WTC11 (cell line): ENCODE data around the gene CLDN3. TPM values are rescaled to one million over a fixed set of nuclear protein-coding genes. Genes with fewer than 3 reads are reported as not detected.

Source experiments
- ATAC-seq: fragments of 200-7000 bp; cut with Tn5 transposase; 2 replicates; pipeline ENCODE4 v1.10.0; 2021; ENCODE audit warnings: mild to moderate bottlenecking, moderate library complexity
- CTCF ChIA-PET: fragments of 300-600 bp; sonication (Branson Sonifier 250); formaldehyde crosslinking; loops from one replicate; lab custom pipeline; 2021; ENCODE audit warnings: antibody characterized with exemption; lab: Charles Lee
- POLR2A ChIA-PET: fragments of 350-600 bp; sonication (Branson Sonifier 250); formaldehyde crosslinking; loops from one replicate; lab custom pipeline; 2021; ENCODE audit warnings: antibody characterized with exemption; lab: Charles Lee
- DNase-seq: peaks from one replicate; pipeline ENCODE4 v3.0.0; 2021; ENCODE audit warnings: low spot score
- H3K27ac Mint-ChIP-seq: 2 replicates; pipeline ENCODE4 v1.8.0; 2021; ENCODE audit warnings: mixed read lengths
- H3K27me3 Mint-ChIP-seq: 2 replicates; pipeline ENCODE4 v1.8.0; 2021; ENCODE audit warnings: low read depth, mild to moderate bottlenecking, moderate library complexity, mixed read lengths
- H3K36me3 Mint-ChIP-seq: 2 replicates; pipeline ENCODE4 v1.8.0; 2021; ENCODE audit warnings: mixed read lengths
- H3K4me1 Mint-ChIP-seq: 2 replicates; pipeline ENCODE4 v1.8.0; 2022; ENCODE audit warnings: mixed read lengths
- H3K4me3 Mint-ChIP-seq: 2 replicates; pipeline ENCODE4 v1.8.0; 2021; ENCODE audit warnings: mild to moderate bottlenecking, moderate library complexity, mixed read lengths
- H3K9me3 Mint-ChIP-seq: 2 replicates; pipeline ENCODE4 v1.8.0; 2021; ENCODE audit warnings: mixed read lengths
- ATF1 ChIP-seq: sonication (generic); formaldehyde crosslinking; IDR thresholded peaks from 2 replicates; pipeline ENCODE4 v1.8.1; 2023; ENCODE audit warnings: mild to moderate bottlenecking, moderate library complexity, missing genetic modification reagents
- ATF3 ChIP-seq: sonication (generic); formaldehyde crosslinking; conservative IDR thresholded peaks from 2 replicates; pipeline ENCODE4 v1.8.1; 2022; ENCODE audit warnings: mild to moderate bottlenecking, missing genetic modification reagents
- ERG ChIP-seq: fragments of 250-450 bp; sonication (Bioruptor Pico); IDR thresholded peaks from 2 replicates; pipeline ENCODE4 v1.8.0; 2021; ENCODE audit warnings: mild to moderate bottlenecking
- GTF2I ChIP-seq: fragments of 250-450 bp; sonication (Bioruptor Pico); conservative IDR thresholded peaks from 2 replicates; pipeline ENCODE4 v1.4.0; 2021; ENCODE audit warnings: mild to moderate bottlenecking
- IRF2 ChIP-seq: sonication (generic); formaldehyde crosslinking; IDR thresholded peaks from 2 replicates; pipeline ENCODE4 v1.8.0; 2022; ENCODE audit warnings: low read depth, missing genetic modification reagents, borderline replicate concordance
- JUN ChIP-seq: sonication (generic); formaldehyde crosslinking; IDR thresholded peaks from 2 replicates; pipeline ENCODE4 v1.8.0; 2023; ENCODE audit warnings: mild to moderate bottlenecking, missing genetic modification reagents
- SMAD3 ChIP-seq: sonication (generic); formaldehyde crosslinking; IDR thresholded peaks from 2 replicates; pipeline ENCODE4 v1.8.0; 2022; ENCODE audit warnings: missing genetic modification reagents, mild to moderate bottlenecking, borderline replicate concordance
- SP1 ChIP-seq: sonication (generic); formaldehyde crosslinking; conservative IDR thresholded peaks from 2 replicates; pipeline ENCODE4 v1.8.1; 2022; ENCODE audit warnings: missing genetic modification reagents
- ZNF121 ChIP-seq: sonication (generic); formaldehyde crosslinking; IDR thresholded peaks from 2 replicates; pipeline ENCODE4 v1.8.0; 2023; ENCODE audit warnings: missing genetic modification reagents
- ZNF138 ChIP-seq: sonication (generic); formaldehyde crosslinking; conservative IDR thresholded peaks from 2 replicates; pipeline ENCODE4 v1.8.1; 2022; ENCODE audit warnings: mild to moderate bottlenecking, moderate library complexity, missing genetic modification reagents
- ZNF263 ChIP-seq: sonication (generic); formaldehyde crosslinking; IDR thresholded peaks from 2 replicates; pipeline ENCODE4 v1.8.1; 2022; ENCODE audit warnings: low read depth, mild to moderate bottlenecking, moderate library complexity, missing genetic modification reagents
- ZNF317 ChIP-seq: sonication (generic); formaldehyde crosslinking; IDR thresholded peaks from 2 replicates; pipeline ENCODE4 v1.8.1; 2023; ENCODE audit warnings: low read depth, mild to moderate bottlenecking, moderate library complexity, missing genetic modification reagents, borderline replicate concordance
- ZNF425 ChIP-seq: fragments of 250-450 bp; sonication (Bioruptor Pico); conservative IDR thresholded peaks from 2 replicates; pipeline ENCODE4 v1.9.0; 2021; ENCODE audit warnings: mild to moderate bottlenecking
- total RNA-seq: library from RNA; stranded (reverse); gene quantifications from 3 replicates; pipeline ENCODE4 v1.2.3, GENCODE V29; 2021
- TF ChIP-seq, protein P1 (sequence below): sonication (generic); formaldehyde crosslinking; IDR thresholded peaks from 2 replicates; pipeline ENCODE4 v1.8.0; 2023; ENCODE audit warnings: mild to moderate bottlenecking, missing genetic modification reagents

Gene CLDN3
- total RNA-seq, 1 experiment from 2014 or later = 20.7 TPM

DNA sequence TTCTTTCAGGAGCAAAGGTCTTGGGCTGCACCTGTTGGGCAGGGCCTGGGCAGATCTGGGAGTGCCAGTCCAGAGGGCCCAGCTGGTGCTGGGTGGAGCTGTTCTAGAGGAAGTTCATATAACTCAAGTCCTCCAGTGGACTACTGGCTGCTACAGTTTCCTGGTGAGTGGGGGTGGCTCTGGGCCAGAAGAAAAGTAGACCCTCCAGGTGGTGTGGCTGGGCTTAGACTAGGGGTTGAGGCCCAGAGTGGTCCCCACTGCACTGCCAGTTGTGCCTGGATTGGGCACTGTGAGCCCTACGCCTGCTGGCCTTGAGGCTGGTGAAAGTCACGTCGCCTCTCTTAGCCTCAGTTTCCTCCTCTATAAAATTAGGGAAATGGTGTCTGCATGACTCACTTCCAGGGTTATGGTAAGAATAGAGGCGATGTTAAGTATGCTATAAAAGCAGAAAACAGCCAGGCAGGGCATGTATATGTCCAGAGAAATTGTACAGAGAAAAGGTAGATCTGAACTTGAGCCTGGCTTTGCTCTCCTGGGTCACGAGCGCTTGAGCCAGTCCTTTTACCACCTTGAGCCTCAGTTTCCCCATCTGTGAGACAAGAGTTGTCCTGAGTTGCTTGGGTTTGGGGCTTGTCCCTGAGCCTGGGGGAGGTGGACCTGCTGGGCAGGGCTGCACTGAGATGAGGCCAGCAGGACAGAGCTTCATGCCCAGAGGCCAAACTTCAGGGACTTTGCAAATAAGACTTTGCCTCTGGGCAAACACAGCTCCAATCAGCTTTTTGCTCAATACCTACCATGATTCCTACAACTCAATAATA, 3.8 kb upstream of the CLDN3 start:
- Mint-ChIP-seq H3K36me3 (no peaks in the 10 kb centered on the region), H3K27me3 (peaks cover 9% of the 10 kb centered on the region), H3K9me3 (peaks cover 7% of the 10 kb centered on the region), H3K27ac (no peak overlapping the region), H3K4me3 (no peak overlapping the region), H3K4me1 (peaks cover 4% of the 10 kb centered on the region)
- no peak for ATAC-seq
- no peak for TF ChIP-seq ERG (CRISPR knock-in tag)
- TF ChIP-seq ATF3 (CRISPR knock-in tag) = no peak
- TF ChIP-seq SMAD3 (CRISPR knock-in tag) = no peak
- TF ChIP-seq ZNF317 (CRISPR knock-in tag) = no peak
- POLR2A ChIA-PET = no interaction called here
- DNase-seq = no peak
- CTCF ChIA-PET = interaction anchor here (0.6 kb wide), 1 partner anchor 13 kb away, joined by 3 read pairs; no protein-coding TSS in a partner anchor

DNA sequence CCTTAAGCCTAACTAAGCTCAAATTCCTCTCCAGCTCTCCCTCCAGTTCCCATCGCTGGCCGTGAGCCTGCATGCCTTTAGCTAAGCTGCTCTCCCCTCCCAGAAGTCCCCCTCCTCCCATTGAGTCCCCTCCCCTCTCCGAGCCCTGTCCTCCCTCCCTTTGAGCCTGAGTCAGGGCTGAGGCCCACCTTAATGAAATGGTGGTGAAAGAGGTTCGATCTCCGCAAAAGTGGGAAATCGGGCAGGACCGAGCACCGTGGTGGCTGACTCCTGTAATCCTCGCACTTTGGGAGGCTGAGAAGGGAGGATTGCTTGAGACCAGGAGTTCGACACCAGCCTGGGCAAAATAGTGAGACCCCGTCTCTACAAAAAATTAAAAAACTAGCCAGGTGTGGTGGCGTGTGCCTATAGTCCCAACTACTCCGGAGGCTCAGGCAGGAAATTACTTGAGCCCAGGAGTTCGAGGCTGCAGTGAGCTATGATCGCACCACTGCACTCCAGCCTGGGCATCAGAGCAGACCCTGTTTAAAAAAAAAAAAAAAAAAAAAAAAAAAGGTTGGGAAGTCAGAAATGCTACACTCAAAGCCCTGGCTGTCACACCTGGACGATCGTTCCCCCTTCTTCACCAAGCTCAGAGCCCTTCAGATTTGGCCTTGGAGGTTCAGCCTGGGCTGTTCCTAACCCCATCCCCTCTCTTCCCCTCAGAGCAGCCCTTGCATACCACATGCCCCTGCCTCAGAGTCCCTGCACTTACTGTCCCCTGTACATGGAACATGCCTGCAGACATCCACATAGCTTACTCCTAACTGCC, 995 bp upstream of the CLDN3 start:
- no peak for TF ChIP-seq SP1 (CRISPR knock-in tag)
- no peak for TF ChIP-seq ZNF425 (CRISPR knock-in tag)
- peak; percentile 96 for TF ChIP-seq ZNF121
- TF ChIP-seq, protein P1, sequence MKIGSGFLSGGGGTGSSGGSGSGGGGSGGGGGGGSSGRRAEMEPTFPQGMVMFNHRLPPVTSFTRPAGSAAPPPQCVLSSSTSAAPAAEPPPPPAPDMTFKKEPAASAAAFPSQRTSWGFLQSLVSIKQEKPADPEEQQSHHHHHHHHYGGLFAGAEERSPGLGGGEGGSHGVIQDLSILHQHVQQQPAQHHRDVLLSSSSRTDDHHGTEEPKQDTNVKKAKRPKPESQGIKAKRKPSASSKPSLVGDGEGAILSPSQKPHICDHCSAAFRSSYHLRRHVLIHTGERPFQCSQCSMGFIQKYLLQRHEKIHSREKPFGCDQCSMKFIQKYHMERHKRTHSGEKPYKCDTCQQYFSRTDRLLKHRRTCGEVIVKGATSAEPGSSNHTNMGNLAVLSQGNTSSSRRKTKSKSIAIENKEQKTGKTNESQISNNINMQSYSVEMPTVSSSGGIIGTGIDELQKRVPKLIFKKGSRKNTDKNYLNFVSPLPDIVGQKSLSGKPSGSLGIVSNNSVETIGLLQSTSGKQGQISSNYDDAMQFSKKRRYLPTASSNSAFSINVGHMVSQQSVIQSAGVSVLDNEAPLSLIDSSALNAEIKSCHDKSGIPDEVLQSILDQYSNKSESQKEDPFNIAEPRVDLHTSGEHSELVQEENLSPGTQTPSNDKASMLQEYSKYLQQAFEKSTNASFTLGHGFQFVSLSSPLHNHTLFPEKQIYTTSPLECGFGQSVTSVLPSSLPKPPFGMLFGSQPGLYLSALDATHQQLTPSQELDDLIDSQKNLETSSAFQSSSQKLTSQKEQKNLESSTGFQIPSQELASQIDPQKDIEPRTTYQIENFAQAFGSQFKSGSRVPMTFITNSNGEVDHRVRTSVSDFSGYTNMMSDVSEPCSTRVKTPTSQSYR (CRISPR knock-in tag) = no peak; the same call in 1 of the 2 replicates
- TF ChIP-seq JUN (CRISPR knock-in tag) = no peak
- TF ChIP-seq GTF2I (CRISPR knock-in tag) = peak; percentile 77
- no peak for TF ChIP-seq ATF1 (CRISPR knock-in tag)
- TF ChIP-seq IRF2 (CRISPR knock-in tag) = no peak
- TF ChIP-seq ZNF138 (CRISPR knock-in tag) = no peak
- peak; percentile 96 for TF ChIP-seq ZNF263 (CRISPR knock-in tag)
- Mint-ChIP-seq H3K9me3 (peaks cover 7% of the 10 kb centered on the region), H3K27ac (peak overlapping the region; percentile 91), H3K27me3 (peaks cover 15% of the 10 kb centered on the region), H3K4me1 (peaks cover 10% of the 10 kb centered on the region), H3K4me3 (peak overlapping the region; percentile 76), H3K36me3 (no peaks in the 10 kb centered on the region)
- CTCF ChIA-PET = interaction anchor here (1.0 to 3.4 kb wide), 6 partner anchors 31 to 297 kb away, joined by 3 to 22 read pairs (median 4); partner anchors contain the start of gene ABHD11
- DNase-seq (no peak), ATAC-seq (peak; percentile 25)
- POLR2A ChIA-PET = interaction anchor here (0.6 to 2.6 kb wide), 8 partner anchors 9 to 402 kb away, joined by 3 to 25 read pairs (median 4); partner anchors contain the start of gene ABHD11
